HepG2 (cell line): ENCODE measurements around the gene MLC1. TPM values are rescaled to one million over a fixed set of nuclear protein-coding genes. Genes with fewer than 3 reads are reported as not detected.

Experiments
- E2F5 ChIP-seq: sonication (generic); formaldehyde crosslinking; conservative IDR thresholded peaks from 2 replicates; pipeline ENCODE4 v1.4.0; 2020; ENCODE audit warnings: missing genetic modification reagents
- REST ChIP-seq, 2 experiments: IDR thresholded peaks; 2 replicates each; pipeline ENCODE4 v1.6.1; 2011 to 2012; ENCODE audit warnings: low read length in 2 of 2, borderline replicate concordance in 1 of 2, low read depth in 1 of 2, mild to moderate bottlenecking in 1 of 2, moderate library complexity in 1 of 2
- SKIL ChIP-seq: sonication (generic); formaldehyde crosslinking; IDR thresholded peaks from 2 replicates; pipeline ENCODE4 v1.8.0; 2022; ENCODE audit warnings: missing genetic modification reagents, mild to moderate bottlenecking, moderate library complexity, borderline replicate concordance
- SYNCRIP ChIP-seq: fragments of 200-400 bp; formaldehyde crosslinking; IDR thresholded peaks from 2 replicates; pipeline ENCODE4 v1.6.1; 2018; ENCODE audit warnings: mild to moderate bottlenecking, low read depth, low read length; ENCODE audit not compliant: insufficient read depth
- USF2 ChIP-seq, 2 experiments: sonication (generic) in 1 of 2; formaldehyde crosslinking in 1 of 2; IDR thresholded peaks; 2 replicates each; pipeline versions ENCODE4 v1.5.1 to v1.6.1; 2011 to 2020; ENCODE audit warnings: borderline replicate concordance in 1 of 2, low read depth in 1 of 2, low read length in 1 of 2, mild to moderate bottlenecking in 1 of 2, missing genetic modification reagents in 1 of 2, moderate library complexity in 1 of 2
- ZBTB3 ChIP-seq: sonication (generic); formaldehyde crosslinking; IDR thresholded peaks from 2 replicates; pipeline ENCODE4 v1.4.0; 2020; ENCODE audit warnings: low read depth, mild to moderate bottlenecking, moderate library complexity, missing genetic modification reagents, borderline replicate concordance
- ZNF317 ChIP-seq: sonication (generic); formaldehyde crosslinking; IDR thresholded peaks from 2 replicates; pipeline ENCODE4 v1.5.0; 2020; ENCODE audit warnings: mild to moderate bottlenecking, missing genetic modification reagents
- ZNF569 ChIP-seq: sonication (generic); formaldehyde crosslinking; IDR thresholded peaks from 2 replicates; pipeline ENCODE4 v1.5.0; 2020; ENCODE audit warnings: mild to moderate bottlenecking, missing genetic modification reagents, moderate library complexity, borderline replicate concordance
- ZNF777 ChIP-seq: sonication (generic); formaldehyde crosslinking; IDR thresholded peaks from 2 replicates; pipeline ENCODE4 v1.4.0; 2020; ENCODE audit warnings: missing genetic modification reagents
- polyA plus RNA-seq, 8 experiments: library from polyadenylated mRNA; depleted of rRNA in 3 of 8; stranded (reverse) in 7 of 8; unstranded in 1 of 8; fragments of >200 nt; fragmentation: Illumina TruSeq in 4 of 8; extraction: Trizol in 4 of 8; gene quantifications; 2 replicates each; pipeline versions ENCODE4 v1.2.1 to v1.2.3, GENCODE V29; 2011 to 2016; ENCODE audit warnings: low read depth in 4 of 8, missing spikeins in 1 of 8, mixed read lengths in 1 of 8; ENCODE audit not compliant: insufficient read depth in 1 of 8
- total RNA-seq, 5 experiments: library from RNA; depleted of rRNA; stranded (reverse); fragments of >200 nt; fragmentation: Illumina TruSeq; extraction: Trizol; gene quantifications; 2 replicates each; pipeline ENCODE4 v1.2.3, GENCODE V29; 2016; ENCODE audit warnings: low read depth in 1 of 5
- TF ChIP-seq, protein P1 (sequence below): sonication (generic); formaldehyde crosslinking; IDR thresholded peaks from 2 replicates; pipeline ENCODE4 v1.8.0; 2022; ENCODE audit warnings: mild to moderate bottlenecking, missing genetic modification reagents, moderate library complexity
- TF ChIP-seq, protein P2 (sequence below): sonication (generic); formaldehyde crosslinking; conservative IDR thresholded peaks from 2 replicates; pipeline ENCODE4 v1.4.0; 2020; ENCODE audit warnings: mild to moderate bottlenecking, missing genetic modification reagents, moderate library complexity

Gene MLC1
- total and polyA plus RNA-seq, 2 of the 13 experiments (the other 11 are each of a cell fraction or from before 2014, with no cell fraction given): not detected

DNA sequence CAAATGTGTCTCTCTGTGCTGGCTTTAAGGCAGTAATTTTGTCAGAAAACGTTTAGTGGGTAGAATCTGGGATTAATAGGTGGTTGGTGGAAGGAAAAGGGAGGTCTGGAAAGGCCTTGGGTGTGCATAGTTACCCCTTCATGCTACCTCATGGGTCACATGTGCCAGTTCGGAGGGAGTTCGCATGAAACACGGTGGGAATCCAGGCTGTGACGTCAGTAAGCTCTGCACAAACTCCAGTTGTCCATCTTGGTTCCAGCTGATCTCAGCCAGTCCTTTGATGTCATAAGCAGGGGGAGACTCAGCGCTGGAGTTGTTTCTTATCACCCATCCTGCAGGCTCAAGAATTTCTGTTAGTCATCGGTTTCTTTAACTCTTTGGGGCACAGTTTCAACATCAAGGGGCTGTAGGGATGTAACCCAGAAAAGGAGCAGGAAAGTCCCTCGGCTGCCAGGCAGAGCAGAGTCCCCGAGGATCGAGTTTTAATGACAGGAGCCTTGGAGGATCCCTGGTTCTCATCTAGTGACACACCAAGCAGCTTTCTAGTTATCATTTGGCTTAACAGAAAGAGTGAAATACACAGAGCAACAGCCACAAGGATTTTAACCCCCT is 33.4 kb upstream of the MLC1 start (continued):
- TF ChIP-seq, protein P1, sequence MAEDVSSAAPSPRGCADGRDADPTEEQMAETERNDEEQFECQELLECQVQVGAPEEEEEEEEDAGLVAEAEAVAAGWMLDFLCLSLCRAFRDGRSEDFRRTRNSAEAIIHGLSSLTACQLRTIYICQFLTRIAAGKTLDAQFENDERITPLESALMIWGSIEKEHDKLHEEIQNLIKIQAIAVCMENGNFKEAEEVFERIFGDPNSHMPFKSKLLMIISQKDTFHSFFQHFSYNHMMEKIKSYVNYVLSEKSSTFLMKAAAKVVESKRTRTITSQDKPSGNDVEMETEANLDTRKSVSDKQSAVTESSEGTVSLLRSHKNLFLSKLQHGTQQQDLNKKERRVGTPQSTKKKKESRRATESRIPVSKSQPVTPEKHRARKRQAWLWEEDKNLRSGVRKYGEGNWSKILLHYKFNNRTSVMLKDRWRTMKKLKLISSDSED (CRISPR knock-in tag): no peak
- TF ChIP-seq ZNF777 (CRISPR knock-in tag) (no peak), ZNF569 (CRISPR knock-in tag) (no peak), ZBTB3 (no peak), SYNCRIP (no peak), ZNF317 (CRISPR knock-in tag) (no peak), USF2 (IDR thresholded peaks at IDR 0.05; ENCODE audit: low read depth, low read length) (no peak), USF2 (CRISPR knock-in tag; IDR thresholded peaks at IDR 0.05; ENCODE audit: borderline replicate concordance) (no peak), E2F5 (CRISPR knock-in tag) (no peak), REST (IDR thresholded peaks at IDR 0.05; ENCODE audit: borderline replicate concordance in 1 of 2, low read depth in 1 of 2, low read length in 2 of 2) (no peak), SKIL (CRISPR knock-in tag) (no peak)
- TF ChIP-seq, protein P2, sequence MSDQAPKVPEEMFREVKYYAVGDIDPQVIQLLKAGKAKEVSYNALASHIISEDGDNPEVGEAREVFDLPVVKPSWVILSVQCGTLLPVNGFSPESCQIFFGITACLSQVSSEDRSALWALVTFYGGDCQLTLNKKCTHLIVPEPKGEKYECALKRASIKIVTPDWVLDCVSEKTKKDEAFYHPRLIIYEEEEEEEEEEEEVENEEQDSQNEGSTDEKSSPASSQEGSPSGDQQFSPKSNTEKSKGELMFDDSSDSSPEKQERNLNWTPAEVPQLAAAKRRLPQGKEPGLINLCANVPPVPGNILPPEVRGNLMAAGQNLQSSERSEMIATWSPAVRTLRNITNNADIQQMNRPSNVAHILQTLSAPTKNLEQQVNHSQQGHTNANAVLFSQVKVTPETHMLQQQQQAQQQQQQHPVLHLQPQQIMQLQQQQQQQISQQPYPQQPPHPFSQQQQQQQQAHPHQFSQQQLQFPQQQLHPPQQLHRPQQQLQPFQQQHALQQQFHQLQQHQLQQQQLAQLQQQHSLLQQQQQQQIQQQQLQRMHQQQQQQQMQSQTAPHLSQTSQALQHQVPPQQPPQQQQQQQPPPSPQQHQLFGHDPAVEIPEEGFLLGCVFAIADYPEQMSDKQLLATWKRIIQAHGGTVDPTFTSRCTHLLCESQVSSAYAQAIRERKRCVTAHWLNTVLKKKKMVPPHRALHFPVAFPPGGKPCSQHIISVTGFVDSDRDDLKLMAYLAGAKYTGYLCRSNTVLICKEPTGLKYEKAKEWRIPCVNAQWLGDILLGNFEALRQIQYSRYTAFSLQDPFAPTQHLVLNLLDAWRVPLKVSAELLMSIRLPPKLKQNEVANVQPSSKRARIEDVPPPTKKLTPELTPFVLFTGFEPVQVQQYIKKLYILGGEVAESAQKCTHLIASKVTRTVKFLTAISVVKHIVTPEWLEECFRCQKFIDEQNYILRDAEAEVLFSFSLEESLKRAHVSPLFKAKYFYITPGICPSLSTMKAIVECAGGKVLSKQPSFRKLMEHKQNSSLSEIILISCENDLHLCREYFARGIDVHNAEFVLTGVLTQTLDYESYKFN (CRISPR knock-in tag): no peak
